Right cardiac atrium (tissue), 5 donors: ENCODE results near the gene UNC5B. TPM values are rescaled to one million over a fixed set of nuclear protein-coding genes. Genes with fewer than 3 reads are reported as not detected.

ENCODE experiments used
- ATAC-seq, 2 donors: fragments of 200-7000 bp; cut with Tn5 transposase; one replicate each; pipeline versions ENCODE4 v1.8.0 to v1.9.1; 2020; ENCODE audit warnings: moderate library complexity in 2 of 2, mild to moderate bottlenecking in 1 of 2
- DNase-seq, 3 donors: peaks; one replicate each; pipeline ENCODE4 v3.0.0-alpha.2; 2020
- H3K27ac ChIP-seq: one replicate; pipeline ENCODE4 v1.5.1; 2013; ENCODE audit warnings: mild to moderate bottlenecking, low read length, control low read depth, moderate library complexity
- H3K27me3 ChIP-seq: one replicate; pipeline ENCODE4 v1.6.1; 2013; ENCODE audit not compliant: control insufficient read depth, insufficient read depth
- H3K4me1 ChIP-seq: one replicate; pipeline ENCODE4 v1.6.1; 2013; ENCODE audit warnings: low read length; ENCODE audit not compliant: control insufficient read depth, insufficient read depth
- H3K4me3 ChIP-seq: one replicate; pipeline ENCODE4 v1.5.1; 2013; ENCODE audit warnings: low read length, control low read depth
- H3K9me3 ChIP-seq: one replicate; pipeline ENCODE4 v1.6.1; 2013; ENCODE audit warnings: low read length; ENCODE audit not compliant: control insufficient read depth
- WGBS: extraction: QIAGEN DNeasy Blood & Tissue Kit; methylation state at CpG from one replicate; pipeline ENCODE4 v1.1.7; 2013; 5-methylcytosine and 5-hydroxymethylcytosine counted together
- intact Hi-C, 4 donors: fragments of 100-400 bp; cut with DNase I; formaldehyde crosslinking; loops; one replicate each; pipeline versions ENCODE4 v1.11.0 to v1.14.0; 2022 to 2023
- polyA plus RNA-seq: library from polyadenylated mRNA; stranded (reverse); fragments of 200-250 nt; gene quantifications from one replicate; pipeline ENCODE4 v1.2.3, GENCODE V29; 2013
- total RNA-seq, 4 donors: library from RNA; stranded (reverse); fragmentation: NEBNext Ultra II Directional; extraction: Animal tissue kit (Norgen Biotek cat#: 25700); gene quantifications; one replicate each; pipeline ENCODE4 v1.2.1, GENCODE V29; 2021
- donor health status: healthy with polysubstance abuse.
- donor health status: DM: no; HTN: yes; CAD: no.
- donor health status: DM: no; HTN: no; CAD: no.
- donor health status: DM: no; HTN: yes; CAD: no; lungs with severe emphysema.
- donor health status: DM: yes; HTN: yes; CAD: no.

Gene UNC5B
- total and polyA plus RNA-seq, 5 donors: 12.4 to 26.6 (median 22.4) TPM

GRCh38 chr10:71316786-71317160 is 104.4 kb downstream of the UNC5B start:
- peak in 1 of 3 donors; percentile 22 for DNase-seq
- no peaks in the 10 kb centered on the region for H3K4me1 ChIP-seq
- no peak overlapping the region for H3K27ac ChIP-seq
- H3K4me3 ChIP-seq: no peak overlapping the region
- no peaks in the 10 kb centered on the region for H3K9me3 ChIP-seq
- intact Hi-C loops: loop anchor here in 3 of 4 donors (5.0 to 10.0 kb wide), 8 partner anchors 58 to 498 kb away; no protein-coding TSS in a partner anchor
- ATAC-seq: no peak
- 67% methylated on average over 6 of the region's 6 CpGs for WGBS
- no peaks in the 10 kb centered on the region for H3K27me3 ChIP-seq

- no peak for ATAC-seq
- intact Hi-C loops: loop anchor here in 3 of 4 donors (5.0 to 10.0 kb wide), 8 partner anchors 57 to 497 kb away; no protein-coding TSS in a partner anchor
- H3K27me3 ChIP-seq: no peaks in the 10 kb centered on the region
- H3K4me1 ChIP-seq: no peaks in the 10 kb centered on the region
- H3K4me3 ChIP-seq: no peak overlapping the region
- DNase-seq: no peak
- H3K27ac ChIP-seq: no peak overlapping the region
- H3K9me3 ChIP-seq: no peaks in the 10 kb centered on the region
- WGBS: 78% methylated on average over 6 of the region's 6 CpGs
Measured at GRCh38 chr10:71317739-71318138, 105.4 kb downstream of the UNC5B start.

- Histone ChIP-seq H3K27ac (peak within 1 kb of the TSS; percentile 22), H3K4me3 (peak within 1 kb of the TSS; percentile 82), H3K9me3 (no peaks in the 10 kb centered on the region), H3K27me3 (no peaks in the 10 kb centered on the region), H3K4me1 (no peaks in the 10 kb centered on the region)
- intact Hi-C loops: loop anchor here in 3 of 4 donors (5.0 to 10.0 kb wide), 8 partner anchors 56 to 496 kb away; no protein-coding TSS in a partner anchor
- peak; percentile 93 for ATAC-seq
- DNase-seq: peak; percentile 84 to 94 (median 93)
- WGBS: under 1% methylated on average over 62 of the region's 62 CpGs
Measured at GRCh38 chr10:71319042-71319799, 106.9 kb downstream of the UNC5B start, which contains the start of gene SLC29A3. TSS of gene SLC29A3 (plus strand) at chr10:71319259. CDS start at chr10:71319310, 51 bp downstream.

GRCh38 chr10:71319800-71320392 is 107.5 kb downstream of the UNC5B start:
- intact Hi-C loops: loop anchor here in 3 of 4 donors (5.0 to 10.0 kb wide), 8 partner anchors 55 to 495 kb away; no protein-coding TSS in a partner anchor
- DNase-seq: no peak
- WGBS: 51% methylated on average over 8 of the region's 8 CpGs
- H3K4me1 ChIP-seq: no peaks in the 10 kb centered on the region
- no peak overlapping the region for H3K27ac ChIP-seq
- no peaks in the 10 kb centered on the region for H3K27me3 ChIP-seq
- peak overlapping the region; percentile 82 for H3K4me3 ChIP-seq
- ATAC-seq: no peak
- H3K9me3 ChIP-seq: no peaks in the 10 kb centered on the region

- intact Hi-C loops: no loop called here
- ATAC-seq (no peak), DNase-seq (no peak)
- WGBS: 88% methylated on average over 5 of the region's 5 CpGs
- Histone ChIP-seq H3K9me3 (no peaks in the 10 kb centered on the region), H3K27ac (no peak overlapping the region), H3K4me1 (no peaks in the 10 kb centered on the region), H3K27me3 (no peaks in the 10 kb centered on the region), H3K4me3 (no peak overlapping the region)
Measured at GRCh38 chr10:71320592-71320991, 108.2 kb downstream of the UNC5B start.

GRCh38 chr10:71321386-71321785 is 109.0 kb downstream of the UNC5B start:
- Histone ChIP-seq H3K27me3 (no peaks in the 10 kb centered on the region), H3K4me3 (no peak overlapping the region), H3K27ac (no peak overlapping the region), H3K9me3 (no peaks in the 10 kb centered on the region), H3K4me1 (no peaks in the 10 kb centered on the region)
- intact Hi-C loops: no loop called here
- 89% methylated on average over 1 of the region's 1 CpG for WGBS
- no peak for ATAC-seq
- no peak for DNase-seq

GRCh38 chr10:71323407-71323806 is 111.0 kb downstream of the UNC5B start:
- intact Hi-C loops: no loop called here
- H3K27me3 ChIP-seq: no peaks in the 10 kb centered on the region
- H3K4me1 ChIP-seq: no peaks in the 10 kb centered on the region
- WGBS: 79% methylated on average over 4 of the region's 4 CpGs
- ATAC-seq: no peak
- H3K4me3 ChIP-seq: no peak overlapping the region
- H3K9me3 ChIP-seq: no peaks in the 10 kb centered on the region
- DNase-seq: no peak
- no peak overlapping the region for H3K27ac ChIP-seq

- Histone ChIP-seq H3K27me3 (no peaks in the 10 kb centered on the region), H3K4me3 (no peak overlapping the region), H3K4me1 (no peaks in the 10 kb centered on the region), H3K27ac (no peak overlapping the region), H3K9me3 (no peaks in the 10 kb centered on the region)
- intact Hi-C loops: no loop called here
- peak in 1 of 3 donors; percentile 26 for DNase-seq
- ATAC-seq: no peak
- 93% methylated on average over 9 of the region's 9 CpGs for WGBS
Measured at GRCh38 chr10:71324743-71325142, 112.4 kb downstream of the UNC5B start.

GRCh38 chr10:71325267-71325666 is 112.9 kb downstream of the UNC5B start:
- intact Hi-C loops: no loop called here
- no peaks in the 10 kb centered on the region for H3K4me1 ChIP-seq
- H3K4me3 ChIP-seq: no peak overlapping the region
- 72% methylated on average over 6 of the region's 6 CpGs for WGBS
- no peaks in the 10 kb centered on the region for H3K27me3 ChIP-seq
- DNase-seq: peak in 1 of 3 donors; percentile 7
- no peak for ATAC-seq
- H3K9me3 ChIP-seq: no peaks in the 10 kb centered on the region
- H3K27ac ChIP-seq: no peak overlapping the region

GRCh38 chr10:71326464-71326881 is 114.1 kb downstream of the UNC5B start:
- WGBS: 90% methylated on average over 16 of the region's 16 CpGs
- no peak overlapping the region for H3K27ac ChIP-seq
- no peaks in the 10 kb centered on the region for H3K4me1 ChIP-seq
- H3K4me3 ChIP-seq: no peak overlapping the region
- intact Hi-C loops: no loop called here
- H3K27me3 ChIP-seq: no peaks in the 10 kb centered on the region
- peak in 1 of 3 donors; percentile 27 for DNase-seq
- no peak for ATAC-seq
- H3K9me3 ChIP-seq: no peaks in the 10 kb centered on the region

GRCh38 chr10:71330789-71331404 is 118.5 kb downstream of the UNC5B start:
- no peak for DNase-seq
- no peaks in the 10 kb centered on the region for H3K9me3 ChIP-seq
- H3K27me3 ChIP-seq: no peaks in the 10 kb centered on the region
- H3K4me1 ChIP-seq: no peaks in the 10 kb centered on the region
- H3K27ac ChIP-seq: no peak overlapping the region
- H3K4me3 ChIP-seq: no peak overlapping the region
- intact Hi-C loops: no loop called here
- WGBS: 81% methylated on average over 4 of the region's 4 CpGs
- ATAC-seq: no peak
